ENCODE data around the gene ERF. TPM values are rescaled to one million over a fixed set of nuclear protein-coding genes. Genes with fewer than 3 reads are reported as not detected.

Gene ERF
- total and polyA plus RNA-seq, 2 donors from 2014 or later, result 31.1 to 61.2 TPM

GRCh38 chr19:42287827-42288107 lies 32.8 kb upstream of the ERF start:
- no peaks in the 10 kb centered on the region for H3K27me3 ChIP-seq (ENCODE audit: control insufficient read depth, insufficient read depth, low read length)
- H3K4me1 ChIP-seq (ENCODE audit: control insufficient read depth in 2 of 3, insufficient read depth in 2 of 3, low read depth in 1 of 3, low read length in 3 of 3), result peaks cover 10 to 28% (median 24%) of the 10 kb centered on the region in 3 donors
- DNase-seq (no peak), FAIRE-seq (no peak)
- intact Hi-C loops (cut with DNase I), result no loop called here
- no peak overlapping the region for H3K9ac ChIP-seq (ENCODE audit: low read length in 3 of 3)
- H3K27ac ChIP-seq (ENCODE audit: low read depth in 2 of 2, low read length in 2 of 2), result no peak overlapping the region
- no peak for TF ChIP-seq CTCF (IDR thresholded peaks at IDR 0.05; ENCODE audit: borderline replicate concordance, extremely low read depth, insufficient read depth)
- H3K9me3 ChIP-seq (ENCODE audit: control insufficient read depth in 2 of 3, insufficient read depth in 1 of 3, low read length in 3 of 3), result no peaks in the 10 kb centered on the region
- H3K36me3 ChIP-seq (ENCODE audit: control insufficient read depth in 2 of 3, insufficient read depth in 3 of 3, low read length in 3 of 3), result peaks cover 0 to 27% (median 12%) of the 10 kb centered on the region in 3 donors
- H3K4me3 ChIP-seq (ENCODE audit: low read length in 3 of 3), result no peak overlapping the region

GRCh38 chr19:42287017-42287826 lies 32.3 kb upstream of the ERF start:
- Histone ChIP-seq H3K4me3 (ENCODE audit: low read length in 3 of 3) (no peak overlapping the region), H3K9ac (ENCODE audit: low read length in 3 of 3) (no peak overlapping the region), H3K27ac (ENCODE audit: low read depth in 2 of 2, low read length in 2 of 2) (no peak overlapping the region), H3K36me3 (ENCODE audit: control insufficient read depth in 2 of 3, insufficient read depth in 3 of 3, low read length in 3 of 3) (peaks cover 0 to 27% (median 12%) of the 10 kb centered on the region in 3 donors), H3K27me3 (ENCODE audit: control insufficient read depth, insufficient read depth, low read length) (no peaks in the 10 kb centered on the region), H3K9me3 (ENCODE audit: control insufficient read depth in 2 of 3, insufficient read depth in 1 of 3, low read length in 3 of 3) (no peaks in the 10 kb centered on the region), H3K4me1 (ENCODE audit: control insufficient read depth in 2 of 3, insufficient read depth in 2 of 3, low read depth in 1 of 3, low read length in 3 of 3) (peaks cover 10 to 29% (median 28%) of the 10 kb centered on the region in 3 donors)
- peak in 2 of 5 donors; percentile 52 to 72 for DNase-seq
- no peak for TF ChIP-seq CTCF (IDR thresholded peaks at IDR 0.05; ENCODE audit: borderline replicate concordance, extremely low read depth, insufficient read depth)
- FAIRE-seq, result no peak
- intact Hi-C loops (cut with DNase I), result no loop called here

GRCh38 chr19:42286349-42287016 lies 31.6 kb upstream of the ERF start:
- DNase-seq, result peak; percentile 85 to 92 (median 89)
- Histone ChIP-seq H3K36me3 (ENCODE audit: control insufficient read depth in 2 of 3, insufficient read depth in 3 of 3, low read length in 3 of 3) (peaks cover 0 to 27% (median 12%) of the 10 kb centered on the region in 3 donors), H3K9me3 (ENCODE audit: control insufficient read depth in 2 of 3, insufficient read depth in 1 of 3, low read length in 3 of 3) (no peaks in the 10 kb centered on the region), H3K27ac (ENCODE audit: low read depth in 2 of 2, low read length in 2 of 2) (peak overlapping the region; percentile 79 to 84), H3K27me3 (ENCODE audit: control insufficient read depth, insufficient read depth, low read length) (no peaks in the 10 kb centered on the region), H3K4me3 (ENCODE audit: low read length in 3 of 3) (peak overlapping the region; percentile 3 to 74 (median 36)), H3K9ac (ENCODE audit: low read length in 3 of 3) (peak overlapping the region in 1 of 3 donors; percentile 51), H3K4me1 (ENCODE audit: control insufficient read depth in 2 of 3, insufficient read depth in 2 of 3, low read depth in 1 of 3, low read length in 3 of 3) (peaks cover 10 to 35% (median 33%) of the 10 kb centered on the region in 3 donors)
- TF ChIP-seq CTCF (IDR thresholded peaks at IDR 0.05; ENCODE audit: borderline replicate concordance, extremely low read depth, insufficient read depth), result no peak
- intact Hi-C loops (cut with DNase I), result no loop called here
- no peak for FAIRE-seq

Measured in kidney (tissue), 14 donors.